Retinal pigment epithelial cell (primary cell): Measurements from ENCODE around the gene SLAMF9.

Experiments
- DNase-seq: peaks from one replicate; pipeline ENCODE4 v3.0.0-alpha.2; 2010; ENCODE audit warnings: low read depth
- H3K4me3 ChIP-seq: 2 replicates; pipeline ENCODE4 v1.5.1; 2011; ENCODE audit warnings: mild to moderate bottlenecking, low read length, control low read depth, moderate library complexity
- CTCF ChIP-seq: conservative IDR thresholded peaks from 2 replicates; pipeline ENCODE4 v1.5.1; 2011; ENCODE audit warnings: low read depth, low read length, control low read depth, inconsistent platforms

Gene SLAMF9

GRCh38 chr1:159916242-159917051 lies 37.6 kb downstream of the SLAMF9 start:
- H3K4me3 ChIP-seq: no peak overlapping the region
- peak; percentile 92 for DNase-seq
- TF ChIP-seq CTCF: peak; percentile 1

GRCh38 chr1:159915571-159916241 lies 38.3 kb downstream of the SLAMF9 start:
- H3K4me3 ChIP-seq: no peak overlapping the region
- no peak for DNase-seq
- TF ChIP-seq CTCF: no peak

- TF ChIP-seq CTCF: no peak
- DNase-seq: no peak
- H3K4me3 ChIP-seq: no peak overlapping the region
These were observed 39.6 kb downstream of the SLAMF9 start for GRCh38 chr1:159914252-159915018.

GRCh38 chr1:159913451-159914192 lies 40.4 kb downstream of the SLAMF9 start:
- TF ChIP-seq CTCF: no peak
- DNase-seq: no peak

GRCh38 chr1:159911326-159912070 lies 42.5 kb downstream of the SLAMF9 start:
- TF ChIP-seq CTCF: no peak
- H3K4me3 ChIP-seq: no peak overlapping the region
- no peak for DNase-seq

More at GRCh38 chr1:159913451-159914192, 40.4 kb downstream of the SLAMF9 start:
- H3K4me3 ChIP-seq: no peak overlapping the region
